Trophoblast cell (in vitro differentiated cells and primary cell): Measurements from ENCODE around the gene TLE2.
A peak's percentile ranks its signal among the peaks of the same experiment; 100 is the strongest.
"Not testable (repeated sequence)": the region's sequence is repeated elsewhere in the genome, so short reads cannot be mapped to it uniquely, and the experiment has no call there.

Source experiments
- DNase-seq, 2 donors: peaks; one replicate each; pipeline ENCODE4 v3.0.0-alpha.2; 2016
- H2AFZ ChIP-seq: 2 replicates; pipeline ENCODE4 v1.6.1; 2013; ENCODE audit warnings: low read length, moderate library complexity, mild to moderate bottlenecking; ENCODE audit not compliant: insufficient read depth, poor library complexity
- H2AK5ac ChIP-seq: 2 replicates; pipeline ENCODE4 v1.6.1; 2013; ENCODE audit warnings: mild to moderate bottlenecking, low read length
- H2BK120ac ChIP-seq: 2 replicates; pipeline ENCODE4 v1.6.1; 2013; ENCODE audit warnings: low read length, mild to moderate bottlenecking, moderate library complexity; ENCODE audit not compliant: insufficient read depth, poor library complexity
- H2BK12ac ChIP-seq: 2 replicates; pipeline ENCODE4 v1.6.1; 2013; ENCODE audit warnings: mild to moderate bottlenecking, low read length, moderate library complexity
- H2BK5ac ChIP-seq: 2 replicates; pipeline ENCODE4 v1.6.1; 2013; ENCODE audit warnings: low read length, low read depth, moderate library complexity, mild to moderate bottlenecking; ENCODE audit not compliant: poor library complexity
- H3K14ac ChIP-seq: 2 replicates; pipeline ENCODE4 v1.6.1; 2013; ENCODE audit warnings: mild to moderate bottlenecking, low read length
- H3K18ac ChIP-seq: 2 replicates; pipeline ENCODE4 v1.6.1; 2013; ENCODE audit warnings: mild to moderate bottlenecking, low read length
- H3K23ac ChIP-seq: 2 replicates; pipeline ENCODE4 v1.6.1; 2013; ENCODE audit warnings: low read length
- H3K27ac ChIP-seq: 2 replicates; pipeline ENCODE4 v1.5.1; 2013; ENCODE audit warnings: low read depth, mild to moderate bottlenecking, inconsistent platforms, low read length, moderate library complexity
- H3K27me3 ChIP-seq: 2 replicates; pipeline ENCODE4 v1.6.1; 2013; ENCODE audit warnings: inconsistent platforms, mild to moderate bottlenecking, low read length, moderate library complexity; ENCODE audit not compliant: insufficient read depth
- H3K36me3 ChIP-seq, 2 experiments: 1 replicate in 1 of 2; 2 replicates in 1 of 2; pipeline ENCODE4 v1.6.1; 2013; ENCODE audit warnings: low read length in 2 of 2, mild to moderate bottlenecking in 2 of 2, moderate library complexity in 1 of 2; ENCODE audit not compliant: insufficient read depth in 2 of 2, control insufficient read depth in 1 of 2
- H3K4ac ChIP-seq: 2 replicates; pipeline ENCODE4 v1.6.1; 2013; ENCODE audit warnings: low read depth, mild to moderate bottlenecking, low read length, moderate library complexity
- H3K4me1 ChIP-seq, 2 experiments: 1 replicate in 1 of 2; 2 replicates in 1 of 2; pipeline ENCODE4 v1.6.1; 2013; ENCODE audit warnings: low read length in 2 of 2, mild to moderate bottlenecking in 2 of 2, moderate library complexity in 1 of 2; ENCODE audit not compliant: insufficient read depth in 2 of 2, control insufficient read depth in 1 of 2
- H3K4me2 ChIP-seq: 2 replicates; pipeline ENCODE4 v1.6.1; 2013; ENCODE audit warnings: inconsistent platforms, mild to moderate bottlenecking, low read length, moderate library complexity
- H3K4me3 ChIP-seq: 2 replicates; pipeline ENCODE4 v1.5.1; 2013; ENCODE audit warnings: mild to moderate bottlenecking, low read depth, low read length, inconsistent platforms
- H3K79me1 ChIP-seq: one replicate; pipeline ENCODE4 v1.6.1; 2013; ENCODE audit warnings: low read length
- H3K79me2 ChIP-seq: 2 replicates; pipeline ENCODE4 v1.6.1; 2013; ENCODE audit warnings: low read length, mild to moderate bottlenecking; ENCODE audit not compliant: control insufficient read depth, insufficient read depth, poor library complexity
- H3K9ac ChIP-seq: 2 replicates; pipeline ENCODE4 v1.6.1; 2013; ENCODE audit warnings: mild to moderate bottlenecking, low read length
- H3K9me3 ChIP-seq: 2 replicates; pipeline ENCODE4 v1.6.1; 2013; ENCODE audit warnings: low read depth, mild to moderate bottlenecking, control low read depth, inconsistent platforms, low read length; ENCODE audit not compliant: insufficient read depth
- H4K12ac ChIP-seq: 2 replicates; pipeline ENCODE4 v1.6.1; 2013; ENCODE audit warnings: low read depth, mild to moderate bottlenecking, low read length, moderate library complexity
- H4K8ac ChIP-seq: 2 replicates; pipeline ENCODE4 v1.6.1; 2013; ENCODE audit warnings: low read depth, mild to moderate bottlenecking, low read length, moderate library complexity
- H4K91ac ChIP-seq: one replicate; pipeline ENCODE4 v1.6.1; 2013; ENCODE audit warnings: low read depth, mild to moderate bottlenecking, low read length, moderate library complexity
- WGBS: extraction: QIAGEN DNeasy Blood & Tissue Kit; methylation state at CpG from one replicate; pipeline ENCODE4 v1.1.7; 2013; ENCODE audit warnings: missing lambda C conversion rate; ENCODE audit not compliant: insufficient read length, insufficient coverage; ENCODE audit errors: extremely low coverage; 5-methylcytosine and 5-hydroxymethylcytosine counted together

Gene TLE2

DNA sequence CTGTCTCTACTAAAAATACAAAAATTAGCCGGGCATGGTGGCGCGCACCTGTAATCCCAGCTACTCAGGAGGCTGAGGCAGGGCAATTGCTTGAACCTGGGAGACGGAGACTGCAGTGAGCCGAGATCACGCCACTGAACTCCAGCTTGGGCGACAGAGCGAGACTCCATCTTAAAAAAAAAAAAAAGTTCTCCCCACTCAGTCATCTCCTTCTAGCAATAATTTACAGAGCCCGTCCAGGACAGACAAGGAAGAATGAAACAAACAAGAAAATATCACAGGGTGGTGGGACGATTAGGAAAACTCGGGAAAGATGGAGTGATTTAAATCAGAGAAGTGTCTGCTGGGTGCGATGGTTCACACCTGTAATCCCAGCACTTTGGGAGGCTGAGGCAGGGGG lies 65.4 kb downstream of the TLE2 start:
- DNase-seq, H4K91ac ChIP-seq, H3K9ac ChIP-seq, H4K12ac ChIP-seq, H2AFZ ChIP-seq, H3K27ac ChIP-seq, H2BK120ac ChIP-seq, H2AK5ac ChIP-seq, H3K18ac ChIP-seq, H3K14ac ChIP-seq, H4K8ac ChIP-seq, H3K9me3 ChIP-seq, H3K4ac ChIP-seq, H3K27me3 ChIP-seq, H3K79me2 ChIP-seq, H3K23ac ChIP-seq, H3K4me3 ChIP-seq, H3K4me2 ChIP-seq, H3K36me3 ChIP-seq, H3K79me1 ChIP-seq, H3K4me1 ChIP-seq, H2BK12ac ChIP-seq, H2BK5ac ChIP-seq: not testable (repeated sequence)
- no CpG with 5 or more reads among the region's 12 CpGs for WGBS

DNA sequence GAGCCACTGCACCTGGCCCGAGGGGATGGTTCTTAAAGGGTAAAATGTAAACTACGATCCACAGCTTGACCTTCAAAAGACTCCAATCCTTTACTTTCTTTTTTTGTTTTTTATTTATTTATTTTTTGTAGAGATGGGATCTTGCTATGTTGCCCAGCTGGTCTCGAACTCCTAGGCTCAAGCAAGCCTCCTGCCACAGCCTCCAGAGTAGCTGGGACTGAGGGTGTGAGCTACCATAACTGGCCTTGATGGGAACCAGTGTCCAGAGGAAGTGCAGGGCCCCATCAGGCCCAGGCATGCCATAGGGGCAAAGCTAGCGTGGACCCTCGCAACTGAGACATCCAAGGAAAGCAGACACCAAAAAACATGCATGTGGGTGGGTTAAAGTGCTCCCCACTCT lies 66.0 kb downstream of the TLE2 start:
- Histone ChIP-seq H3K23ac (no peak overlapping the region), H4K91ac (no peak overlapping the region), H2AFZ (no peak overlapping the region), H3K14ac (no peak overlapping the region), H3K4me3 (no peak overlapping the region), H4K12ac (no peak overlapping the region), H3K27me3 (no peaks in the 10 kb centered on the region), H3K4ac (no peak overlapping the region), H3K79me1 (no peaks in the 10 kb centered on the region), H3K27ac (no peak overlapping the region), H3K9ac (no peak overlapping the region), H2BK5ac (no peak overlapping the region), H3K4me1 (no peaks in the 10 kb centered on the region), H3K79me2 (no peaks in the 10 kb centered on the region), H3K9me3 (no peaks in the 10 kb centered on the region), H2BK12ac (no peak overlapping the region), H2BK120ac (no peak overlapping the region), H3K36me3 (no peaks in the 10 kb centered on the region), H4K8ac (no peak overlapping the region), H2AK5ac (no peak overlapping the region), H3K18ac (no peak overlapping the region), H3K4me2 (no peak overlapping the region)
- no CpG with 5 or more reads among the region's 5 CpGs for WGBS
- no peak for DNase-seq

DNA sequence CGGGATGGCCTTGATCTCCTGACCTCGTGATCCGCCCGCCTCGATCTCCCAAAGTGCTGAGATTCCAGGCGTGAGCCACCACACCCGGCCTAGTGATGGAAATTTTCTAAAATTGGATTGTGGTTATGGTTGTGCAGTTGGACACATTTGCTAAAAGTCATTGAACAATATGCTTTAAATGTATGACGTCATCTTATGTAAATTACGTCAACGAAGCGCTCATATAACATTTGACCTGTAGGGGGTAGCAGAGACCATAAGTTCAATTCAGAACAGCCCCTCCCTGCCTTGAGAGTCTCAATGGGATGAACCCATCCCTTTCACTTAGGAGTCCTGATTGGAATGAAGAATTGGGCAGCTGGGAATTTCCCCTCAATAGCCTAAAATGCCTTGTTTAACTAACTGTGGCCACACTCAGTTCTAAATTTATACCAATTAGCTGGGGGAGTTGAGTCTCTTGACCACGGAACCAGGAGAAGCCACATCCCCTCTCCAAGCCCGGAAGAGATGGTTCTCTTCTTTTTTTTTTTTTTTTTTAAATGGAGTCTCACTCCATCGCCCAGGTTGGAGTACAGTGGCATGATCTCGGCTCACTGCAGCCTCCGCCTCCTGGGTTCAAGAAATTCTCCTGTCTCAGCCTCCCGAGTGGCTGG lies 66.9 kb downstream of the TLE2 start:
- H3K4me2 ChIP-seq: no peak overlapping the region
- H2AK5ac ChIP-seq: no peak overlapping the region
- H3K4ac ChIP-seq: no peak overlapping the region
- no peak overlapping the region for H3K4me3 ChIP-seq
- no peak overlapping the region for H4K12ac ChIP-seq
- no CpG with 5 or more reads among the region's 17 CpGs for WGBS
- H3K27me3 ChIP-seq: no peaks in the 10 kb centered on the region
- H2BK5ac ChIP-seq: no peak overlapping the region
- H3K79me2 ChIP-seq: no peaks in the 10 kb centered on the region
- H3K9ac ChIP-seq: no peak overlapping the region
- H3K27ac ChIP-seq: no peak overlapping the region
- H3K14ac ChIP-seq: no peak overlapping the region
- no peaks in the 10 kb centered on the region for H3K4me1 ChIP-seq
- no peak overlapping the region for H3K23ac ChIP-seq
- H2BK120ac ChIP-seq: no peak overlapping the region
- H3K79me1 ChIP-seq: no peaks in the 10 kb centered on the region
- peak; percentile 79 to 97 for DNase-seq
- H3K18ac ChIP-seq: no peak overlapping the region
- no peaks in the 10 kb centered on the region for H3K9me3 ChIP-seq
- no peaks in the 10 kb centered on the region for H3K36me3 ChIP-seq
- no peak overlapping the region for H4K8ac ChIP-seq
- no peak overlapping the region for H2AFZ ChIP-seq
- no peak overlapping the region for H2BK12ac ChIP-seq
- no peak overlapping the region for H4K91ac ChIP-seq

DNA sequence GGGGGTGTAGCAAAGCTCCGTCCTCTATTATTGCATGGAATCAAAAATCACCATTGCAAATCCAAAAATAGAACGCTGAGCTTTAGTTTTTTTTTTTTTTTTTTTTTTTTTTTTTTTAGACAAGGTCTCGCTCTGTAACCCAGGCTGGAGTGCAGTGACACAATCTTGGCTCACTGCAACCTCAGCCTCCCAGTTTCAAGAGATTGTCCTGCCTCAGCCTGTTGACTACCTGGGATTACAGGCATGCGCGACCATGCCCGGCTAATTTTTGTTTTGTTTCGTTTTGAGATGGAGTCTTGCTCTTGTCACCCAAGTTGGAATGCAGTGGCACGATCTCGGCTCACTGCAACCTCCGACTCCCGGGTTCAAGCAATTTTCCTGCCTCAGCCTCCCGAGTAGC lies 69.0 kb downstream of the TLE2 start:
- no peaks in the 10 kb centered on the region for H3K4me1 ChIP-seq

More for the DNA sequence above, 69.0 kb downstream of the TLE2 start:
- Histone ChIP-seq H2BK12ac (no peak overlapping the region), H2AFZ (no peak overlapping the region), H4K12ac (no peak overlapping the region), H3K23ac (no peak overlapping the region), H3K36me3 (no peaks in the 10 kb centered on the region), H3K27ac (no peak overlapping the region), H3K14ac (no peak overlapping the region), H3K4me2 (no peak overlapping the region), H3K79me1 (no peaks in the 10 kb centered on the region), H3K9ac (no peak overlapping the region), H3K4me3 (no peak overlapping the region), H3K18ac (no peak overlapping the region), H3K27me3 (no peaks in the 10 kb centered on the region), H4K91ac (no peak overlapping the region), H2BK120ac (no peak overlapping the region), H2BK5ac (no peak overlapping the region), H3K4ac (no peak overlapping the region), H3K79me2 (no peaks in the 10 kb centered on the region), H2AK5ac (no peak overlapping the region), H4K8ac (no peak overlapping the region), H3K9me3 (no peaks in the 10 kb centered on the region)
- no peak for DNase-seq
- no CpG with 5 or more reads among the region's 12 CpGs for WGBS
